ENCODE results near the gene ZNF22. TPM values are rescaled to one million over a fixed set of nuclear protein-coding genes. Genes with fewer than 3 reads are reported as not detected.

The ZNF22 gene
- polyA plus RNA-seq, 1 donor (not counting 4 experiments of a cell fraction or from before 2014, with no cell fraction given) = 9.4 TPM

- Histone ChIP-seq H3K27me3 (ENCODE audit: control insufficient read depth, extremely low read depth, insufficient read depth, low read length) (peaks cover 5% of the 10 kb centered on the region), H4K20me1 (ENCODE audit: control insufficient read depth, extremely low read depth, insufficient read depth, low read length) (no peaks in the 10 kb centered on the region), H3K4me1 (ENCODE audit: control insufficient read depth, extremely low read depth, insufficient read depth, low read length) (no peaks in the 10 kb centered on the region), H3K79me2 (ENCODE audit: control insufficient read depth, insufficient read depth, low read length) (no peaks in the 10 kb centered on the region), H3K4me3 (ENCODE audit: control insufficient read depth in 2 of 3, extremely low read depth in 1 of 3, insufficient read depth in 2 of 3, low read depth in 1 of 3, low read length in 3 of 3) (no peak overlapping the region), H3K4me2 (ENCODE audit: control insufficient read depth, extremely low read depth, insufficient read depth, low read depth, low read length) (no peak overlapping the region), H3K9ac (ENCODE audit: control insufficient read depth, extremely low read depth, insufficient read depth, low read length) (no peak overlapping the region), H3K9me3 (ENCODE audit: control insufficient read depth, low read depth, low read length) (no peaks in the 10 kb centered on the region), H3K36me3 (ENCODE audit: control insufficient read depth in 2 of 2, extremely low read depth in 1 of 2, insufficient read depth in 2 of 2, low read length in 2 of 2) (no peaks in the 10 kb centered on the region), H3K9me1 (ENCODE audit: control insufficient read depth, extremely low read depth, insufficient read depth, low read length) (no peaks in the 10 kb centered on the region), H2AFZ (ENCODE audit: control insufficient read depth, low read length) (no peak overlapping the region), H3K27ac (ENCODE audit: control insufficient read depth, insufficient read depth, low read length) (no peak overlapping the region)
- DNase-seq (ENCODE audit: low read depth, low spot score) (no peak), FAIRE-seq (no peak)
- TF ChIP-seq EZH2 (IDR thresholded peaks at IDR 0.05; ENCODE audit: low read length) (no peak), CTCF (optimal IDR thresholded peaks at IDR 0.05 in 1 of 3, IDR thresholded peaks at IDR 0.05 in 1 of 3, conservative IDR thresholded peaks at IDR 0.05 in 1 of 3; ENCODE audit: extremely low read depth in 1 of 3, insufficient read depth in 2 of 3, low read length in 3 of 3) (peak in 1 of 3 experiments; percentile 37)
- dilution Hi-C loops (cut with MboI; ENCODE audit: extremely low pct_ligation_motif_present, low sequenced_read_pairs) = no loop called here
These were observed 10.4 kb upstream of the ZNF22 start for GRCh38 chr10:44990302-44990655.

GRCh38 chr10:44990965-44991364 lies 9.8 kb upstream of the ZNF22 start:
- Histone ChIP-seq H4K20me1 (ENCODE audit: control insufficient read depth, extremely low read depth, insufficient read depth, low read length) (no peaks in the 10 kb centered on the region), H2AFZ (ENCODE audit: control insufficient read depth, low read length) (no peak overlapping the region), H3K4me3 (ENCODE audit: control insufficient read depth in 2 of 3, extremely low read depth in 1 of 3, insufficient read depth in 2 of 3, low read depth in 1 of 3, low read length in 3 of 3) (no peak overlapping the region), H3K36me3 (ENCODE audit: control insufficient read depth in 2 of 2, extremely low read depth in 1 of 2, insufficient read depth in 2 of 2, low read length in 2 of 2) (no peaks in the 10 kb centered on the region), H3K79me2 (ENCODE audit: control insufficient read depth, insufficient read depth, low read length) (no peaks in the 10 kb centered on the region), H3K4me2 (ENCODE audit: control insufficient read depth, extremely low read depth, insufficient read depth, low read depth, low read length) (no peak overlapping the region), H3K27me3 (ENCODE audit: control insufficient read depth, extremely low read depth, insufficient read depth, low read length) (peaks cover 5% of the 10 kb centered on the region), H3K27ac (ENCODE audit: control insufficient read depth, insufficient read depth, low read length) (no peak overlapping the region), H3K4me1 (ENCODE audit: control insufficient read depth, extremely low read depth, insufficient read depth, low read length) (no peaks in the 10 kb centered on the region), H3K9me1 (ENCODE audit: control insufficient read depth, extremely low read depth, insufficient read depth, low read length) (no peaks in the 10 kb centered on the region), H3K9ac (ENCODE audit: control insufficient read depth, extremely low read depth, insufficient read depth, low read length) (no peak overlapping the region), H3K9me3 (ENCODE audit: control insufficient read depth, low read depth, low read length) (no peaks in the 10 kb centered on the region)
- no peak for TF ChIP-seq CTCF (optimal IDR thresholded peaks at IDR 0.05 in 1 of 3, IDR thresholded peaks at IDR 0.05 in 1 of 3, conservative IDR thresholded peaks at IDR 0.05 in 1 of 3; ENCODE audit: extremely low read depth in 1 of 3, insufficient read depth in 2 of 3, low read length in 3 of 3)
- no peak for TF ChIP-seq EZH2 (IDR thresholded peaks at IDR 0.05; ENCODE audit: low read length)
- DNase-seq (ENCODE audit: low read depth, low spot score) (no peak), FAIRE-seq (no peak)
- dilution Hi-C loops (cut with MboI; ENCODE audit: extremely low pct_ligation_motif_present, low sequenced_read_pairs) = no loop called here
